Tibial artery (tissue), 4 donors: ENCODE measurements around the gene TRDMT1.
"Not testable (repeated sequence)": the region's sequence is repeated elsewhere in the genome, so short reads cannot be mapped to it uniquely, and the experiment has no call there.

Experiments
- DNase-seq, 2 donors: peaks; one replicate each; pipeline ENCODE4 v3.0.0-alpha.2; 2019
- H3K27ac ChIP-seq, 2 donors: fragments of 200-600 bp; sonication (generic) in 1 of 2; 1 replicate in 1 of 2; 2 replicates in 1 of 2; pipeline ENCODE4 v1.5.1; 2018 to 2019; ENCODE audit warnings: mild to moderate bottlenecking in 1 of 2
- H3K27me3 ChIP-seq, 2 donors: fragments of 200-600 bp; sonication (generic) in 1 of 2; one replicate each; pipeline versions ENCODE4 v1.5.1 to v1.6.0; 2016 to 2019
- H3K36me3 ChIP-seq, 3 donors: fragments of 200-600 bp; sonication (generic) in 2 of 3; one replicate each; pipeline ENCODE4 v1.5.1; 2016 to 2019; ENCODE audit warnings: mild to moderate bottlenecking in 2 of 3
- H3K4me1 ChIP-seq, 4 donors: fragments of 200-600 bp; sonication (generic) in 2 of 4; 1 replicate in 3 of 4; 2 replicates in 1 of 4; pipeline ENCODE4 v1.5.1; 2016 to 2019
- H3K4me3 ChIP-seq, 2 donors: fragments of 200-600 bp; sonication (generic) in 1 of 2; 1 replicate in 1 of 2; 2 replicates in 1 of 2; pipeline ENCODE4 v1.5.1; 2018 to 2019; ENCODE audit warnings: mild to moderate bottlenecking in 2 of 2
- H3K9me3 ChIP-seq, 3 donors: fragments of 200-600 bp; sonication (generic) in 1 of 3; one replicate each; pipeline ENCODE4 v1.5.1; 2016 to 2019
- CTCF ChIP-seq, 2 experiments: fragments of 200-600 bp in 1 of 2; fragments of 450-650 bp in 1 of 2; IDR thresholded peaks; one replicate each; pipeline ENCODE4 v1.5.1; 2017 to 2019; ENCODE audit warnings: antibody characterized with exemption in 2 of 2, mild to moderate bottlenecking in 1 of 2, moderate library complexity in 1 of 2
- intact Hi-C: fragments of 100-400 bp; cut with DNase I; formaldehyde crosslinking; loops from one replicate; pipeline ENCODE4 v1.15.0; 2023; ENCODE audit warnings: low total_unique reads

Gene TRDMT1

DNA sequence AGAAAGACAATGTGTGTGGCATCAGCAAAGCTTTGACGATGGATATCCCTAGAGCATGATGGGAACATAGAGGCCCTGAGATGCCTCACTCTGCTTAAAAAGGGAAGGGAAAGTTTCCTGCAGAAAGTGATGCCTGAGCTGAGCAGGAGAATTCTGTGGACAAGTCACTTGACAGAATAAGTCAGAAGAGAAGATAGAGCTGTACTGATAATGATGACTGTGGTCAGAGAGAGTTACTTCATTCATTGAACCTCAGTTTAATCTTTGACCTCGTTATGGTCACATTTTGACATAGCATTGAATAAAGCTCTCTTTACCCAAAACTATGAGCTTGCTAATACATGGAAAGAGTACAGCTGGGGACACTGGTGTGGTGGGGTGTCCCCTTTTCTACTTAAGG lies 79.4 kb downstream of the TRDMT1 start:
- H3K36me3 ChIP-seq, result no peaks in the 10 kb centered on the region
- no peak for DNase-seq
- no peaks in the 10 kb centered on the region for H3K27me3 ChIP-seq
- no peaks in the 10 kb centered on the region for H3K4me1 ChIP-seq
- TF ChIP-seq CTCF (IDR thresholded peaks at IDR 0.05), result no peak
- H3K27ac ChIP-seq, result no peak overlapping the region
- no peak overlapping the region for H3K4me3 ChIP-seq
- intact Hi-C loops, result no loop called here
- no peaks in the 10 kb centered on the region for H3K9me3 ChIP-seq

DNA sequence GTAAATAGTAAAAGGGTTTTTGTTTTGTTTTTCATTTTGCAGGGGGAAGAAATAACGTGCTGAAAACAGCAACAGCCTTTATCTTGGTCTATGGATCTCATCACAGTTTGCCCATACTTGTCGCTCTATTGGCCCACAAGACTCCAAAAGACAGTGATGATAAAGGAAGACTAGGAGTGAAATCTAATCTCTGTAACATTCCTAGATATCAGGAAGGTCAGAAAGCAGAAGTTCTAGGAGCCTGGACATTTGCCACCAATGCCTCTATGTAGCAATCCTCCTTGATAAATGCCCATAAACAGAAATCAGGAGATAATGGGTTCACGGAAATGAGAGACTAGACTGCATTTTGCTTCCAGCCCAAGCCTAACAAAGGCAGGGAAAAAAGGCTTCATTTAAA lies 80.8 kb downstream of the TRDMT1 start:
- Histone ChIP-seq H3K9me3 (no peaks in the 10 kb centered on the region), H3K4me1 (peaks cover 0 to 7% (median 0%) of the 10 kb centered on the region in 4 donors), H3K4me3 (no peak overlapping the region), H3K27ac (no peak overlapping the region), H3K36me3 (no peaks in the 10 kb centered on the region), H3K27me3 (no peaks in the 10 kb centered on the region)
- no peak for TF ChIP-seq CTCF (IDR thresholded peaks at IDR 0.05)
- intact Hi-C loops, result no loop called here
- DNase-seq, result no peak

DNA sequence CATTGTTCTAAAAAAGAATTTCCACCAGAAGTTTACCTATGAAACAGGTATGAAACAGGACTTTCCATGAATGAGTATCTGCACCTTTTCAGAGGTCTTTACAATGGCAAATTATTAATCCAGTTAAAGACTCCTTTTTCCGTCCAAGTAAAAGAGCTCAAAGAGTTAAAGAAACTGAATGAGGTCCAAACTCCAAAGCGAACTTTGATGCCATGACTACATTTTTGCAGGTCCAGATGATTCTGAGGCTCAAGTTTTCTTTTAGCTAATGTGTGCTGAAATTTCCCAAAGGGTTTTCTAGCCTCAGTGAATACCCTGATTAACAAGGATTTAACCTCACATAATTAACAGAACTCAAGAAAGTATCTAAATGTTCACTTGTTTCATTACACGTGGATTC lies 81.6 kb downstream of the TRDMT1 start:
- no peak overlapping the region for H3K27ac ChIP-seq
- H3K36me3 ChIP-seq, result no peaks in the 10 kb centered on the region
- peaks cover 0 to 16% (median 0%) of the 10 kb centered on the region in 4 donors for H3K4me1 ChIP-seq
- no peak for TF ChIP-seq CTCF (IDR thresholded peaks at IDR 0.05)
- DNase-seq, result no peak
- no peaks in the 10 kb centered on the region for H3K9me3 ChIP-seq
- no peak overlapping the region for H3K4me3 ChIP-seq
- H3K27me3 ChIP-seq, result no peaks in the 10 kb centered on the region
- intact Hi-C loops, result no loop called here

- no peak for DNase-seq
- no peak for TF ChIP-seq CTCF (IDR thresholded peaks at IDR 0.05)
- H3K4me3 ChIP-seq, result no peak overlapping the region
- H3K4me1 ChIP-seq, result peaks cover 0 to 34% (median 4%) of the 10 kb centered on the region in 4 donors
- H3K27me3 ChIP-seq, result no peaks in the 10 kb centered on the region
- H3K36me3 ChIP-seq, result no peaks in the 10 kb centered on the region
- intact Hi-C loops, result no loop called here
- peak overlapping the region in 1 of 2 donors; percentile 17 for H3K27ac ChIP-seq
- H3K9me3 ChIP-seq, result no peaks in the 10 kb centered on the region
Measured at GRCh38 chr10:17116193-17116592, 85.3 kb downstream of the TRDMT1 start.

- intact Hi-C loops, result no loop called here
- Histone ChIP-seq H3K4me3 (no peak overlapping the region), H3K4me1 (peaks cover 0 to 34% (median 4%) of the 10 kb centered on the region in 4 donors), H3K9me3 (no peaks in the 10 kb centered on the region), H3K27ac (peak overlapping the region in 1 of 2 donors; percentile 9), H3K36me3 (no peaks in the 10 kb centered on the region), H3K27me3 (no peaks in the 10 kb centered on the region)
- TF ChIP-seq CTCF (IDR thresholded peaks at IDR 0.05), result no peak
- DNase-seq, result no peak
Measured at GRCh38 chr10:17115683-17116082, 85.8 kb downstream of the TRDMT1 start.

- H3K9me3 ChIP-seq, H3K36me3 ChIP-seq, H3K27me3 ChIP-seq, H3K4me3 ChIP-seq, DNase-seq, intact Hi-C loops: not testable (repeated sequence)
- H3K4me1 ChIP-seq, result peaks cover 0 to 34% (median 4%) of the 10 kb centered on the region in 4 donors
- peak overlapping the region; percentile 38 to 58 for H3K27ac ChIP-seq
Measured at GRCh38 chr10:17114878-17115444, 86.5 kb downstream of the TRDMT1 start.
